Bone marrow (tissue), 2 donors: ENCODE results near the gene PRSS3.
"Not testable (repeated sequence)": the region's sequence is repeated elsewhere in the genome, so short reads cannot be mapped to it uniquely, and the experiment has no call there.

Experiments used
- DNase-seq, 2 donors: peaks; one replicate each; lab custom pipeline; 2025; lab: John Stamatoyannopoulos, UW

The PRSS3 gene

GRCh38 chr9:33817327-33818166 is 22.2 kb downstream of the PRSS3 start:
- DNase-seq, result peak; percentile 29 to 84

GRCh38 chr9:33818167-33818846 is 22.9 kb downstream of the PRSS3 start:
- no peak for DNase-seq

- DNase-seq, result peak in 1 of 2 donors; percentile 13
Measured at GRCh38 chr9:33818847-33819500, 23.6 kb downstream of the PRSS3 start.

- DNase-seq, result no peak
Measured at GRCh38 chr9:33820231-33820745, 24.9 kb downstream of the PRSS3 start.

- DNase-seq, result no peak
Measured at GRCh38 chr9:33823801-33824200, 28.4 kb downstream of the PRSS3 start.

GRCh38 chr9:33827285-33827684 is 31.9 kb downstream of the PRSS3 start:
- not testable (repeated sequence) for DNase-seq

GRCh38 chr9:33829641-33830230 is 34.4 kb downstream of the PRSS3 start:
- not testable (repeated sequence) for DNase-seq

GRCh38 chr9:33835625-33836260 is 40.4 kb downstream of the PRSS3 start:
- no peak for DNase-seq

- peak in 1 of 2 donors; percentile 12 for DNase-seq
Measured at GRCh38 chr9:33836261-33836660, 40.9 kb downstream of the PRSS3 start.

- DNase-seq, result no peak
Measured at GRCh38 chr9:33837138-33837537, 41.8 kb downstream of the PRSS3 start.

GRCh38 chr9:33840381-33840780 is 45.0 kb downstream of the PRSS3 start:
- no peak for DNase-seq

- DNase-seq, result no peak
Measured at GRCh38 chr9:33843312-33843961, 48.1 kb downstream of the PRSS3 start.

- no peak for DNase-seq
Measured at GRCh38 chr9:33846231-33846630, 50.9 kb downstream of the PRSS3 start.

GRCh38 chr9:33847894-33848205 is 52.5 kb downstream of the PRSS3 start:
- not testable (repeated sequence) for DNase-seq
